ENCODE measurements around the gene PCSK1N.

DNA sequence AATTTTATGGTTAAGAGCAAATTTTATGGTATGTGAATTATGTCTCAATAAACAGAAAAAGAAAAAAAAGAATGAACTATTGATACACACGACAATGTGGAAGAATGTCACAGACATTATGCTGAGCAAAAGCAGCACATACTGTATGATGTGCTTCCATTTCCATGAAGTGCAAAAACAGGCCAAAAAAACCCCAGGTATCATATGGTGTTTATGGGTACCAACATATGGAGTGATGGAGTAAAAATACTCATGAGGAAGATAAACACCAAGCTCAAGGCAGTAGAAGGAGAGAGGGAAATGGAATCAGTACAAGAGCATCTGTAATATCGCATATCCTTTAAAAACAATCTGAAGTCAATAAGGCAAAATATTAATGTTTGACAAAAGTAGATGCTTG is 53.2 kb downstream of the PCSK1N start:
- TF ChIP-seq, protein P1, sequence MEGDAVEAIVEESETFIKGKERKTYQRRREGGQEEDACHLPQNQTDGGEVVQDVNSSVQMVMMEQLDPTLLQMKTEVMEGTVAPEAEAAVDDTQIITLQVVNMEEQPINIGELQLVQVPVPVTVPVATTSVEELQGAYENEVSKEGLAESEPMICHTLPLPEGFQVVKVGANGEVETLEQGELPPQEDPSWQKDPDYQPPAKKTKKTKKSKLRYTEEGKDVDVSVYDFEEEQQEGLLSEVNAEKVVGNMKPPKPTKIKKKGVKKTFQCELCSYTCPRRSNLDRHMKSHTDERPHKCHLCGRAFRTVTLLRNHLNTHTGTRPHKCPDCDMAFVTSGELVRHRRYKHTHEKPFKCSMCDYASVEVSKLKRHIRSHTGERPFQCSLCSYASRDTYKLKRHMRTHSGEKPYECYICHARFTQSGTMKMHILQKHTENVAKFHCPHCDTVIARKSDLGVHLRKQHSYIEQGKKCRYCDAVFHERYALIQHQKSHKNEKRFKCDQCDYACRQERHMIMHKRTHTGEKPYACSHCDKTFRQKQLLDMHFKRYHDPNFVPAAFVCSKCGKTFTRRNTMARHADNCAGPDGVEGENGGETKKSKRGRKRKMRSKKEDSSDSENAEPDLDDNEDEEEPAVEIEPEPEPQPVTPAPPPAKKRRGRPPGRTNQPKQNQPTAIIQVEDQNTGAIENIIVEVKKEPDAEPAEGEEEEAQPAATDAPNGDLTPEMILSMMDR (IDR thresholded peaks at IDR 0.05), result no peak
- TF ChIP-seq POLR2A (IDR thresholded peaks at IDR 0.05), result no peak

All from lower leg skin (tissue), 3 donors.